ENCODE measurements around the gene NEURL4.

NEURL4 gene

GRCh38 chr17:7324438-7324779 lies 4.7 kb downstream of the NEURL4 start:
- no peak for DNase-seq (ENCODE audit: low read depth in 1 of 2, low spot score in 1 of 2)

GRCh38 chr17:7323731-7324437 lies 5.3 kb downstream of the NEURL4 start:
- DNase-seq (ENCODE audit: low read depth in 1 of 2, low spot score in 1 of 2) = peak; percentile 55 to 60

- no peak for DNase-seq (ENCODE audit: low read depth in 1 of 2, low spot score in 1 of 2)
These were observed 6.5 kb downstream of the NEURL4 start for GRCh38 chr17:7322520-7323194.

- DNase-seq (ENCODE audit: low read depth in 1 of 2, low spot score in 1 of 2) = no peak
These were observed 7.7 kb downstream of the NEURL4 start for GRCh38 chr17:7321466-7321865.

GRCh38 chr17:7318121-7318860 lies 10.8 kb downstream of the NEURL4 start:
- no peak for DNase-seq (ENCODE audit: low read depth in 1 of 2, low spot score in 1 of 2)

GRCh38 chr17:7317161-7317803 lies 11.9 kb downstream of the NEURL4 start:
- no peak for DNase-seq (ENCODE audit: low read depth in 1 of 2, low spot score in 1 of 2)

GRCh38 chr17:7315570-7316235 lies 13.4 kb downstream of the NEURL4 start:
- DNase-seq (ENCODE audit: low read depth in 1 of 2, low spot score in 1 of 2) = no peak

GRCh38 chr17:7314719-7315569 lies 14.2 kb downstream of the NEURL4 start, which contains the start of gene GPS2:
Gene GPS2 (minus strand): TSS chr17:7315360. CDS start chr17:7315052, 308 bp downstream.
- peak; percentile 87 to 93 for DNase-seq (ENCODE audit: low read depth in 1 of 2, low spot score in 1 of 2)

GRCh38 chr17:7313890-7314718 lies 15.0 kb downstream of the NEURL4 start:
- no peak for DNase-seq (ENCODE audit: low read depth in 1 of 2, low spot score in 1 of 2)

GRCh38 chr17:7313088-7313889 lies 15.8 kb downstream of the NEURL4 start:
- no peak for DNase-seq (ENCODE audit: low read depth in 1 of 2, low spot score in 1 of 2)

- no peak for DNase-seq (ENCODE audit: low read depth in 1 of 2, low spot score in 1 of 2)
These were observed 16.6 kb downstream of the NEURL4 start for GRCh38 chr17:7312432-7313087.

- DNase-seq (ENCODE audit: low read depth in 1 of 2, low spot score in 1 of 2) = no peak
These were observed 17.9 kb downstream of the NEURL4 start for GRCh38 chr17:7311110-7311705.

GRCh38 chr17:7309628-7310027 lies 19.5 kb downstream of the NEURL4 start:
- DNase-seq (ENCODE audit: low read depth in 1 of 2, low spot score in 1 of 2) = no peak

- DNase-seq (ENCODE audit: low read depth in 1 of 2, low spot score in 1 of 2) = peak; percentile 66 to 79
These were observed 20.3 kb downstream of the NEURL4 start for GRCh38 chr17:7308625-7309433.

GRCh38 chr17:7307686-7308624 lies 21.2 kb downstream of the NEURL4 start:
- DNase-seq (ENCODE audit: low read depth in 1 of 2, low spot score in 1 of 2) = peak in 1 of 2 donors; percentile 43

All from activated T-helper 1 cell treated with anti-CD3 and anti-CD28 coated beads, Interleukin-2, amount 50 U/mL, for 16 hours (primary cell).